Aorta (tissue), 5 donors: ENCODE results near the gene SPATA6L. TPM values are rescaled to one million over a fixed set of nuclear protein-coding genes. Genes with fewer than 3 reads are reported as not detected.

Source experiments
- ATAC-seq: fragments of 200-7000 bp; cut with Tn5 transposase; one replicate; pipeline ENCODE4 v1.9.1; 2022; ENCODE audit warnings: moderate library complexity; ENCODE audit not compliant: low FRiP score
- DNase-seq, 2 donors: peaks; one replicate each; pipeline ENCODE4 v3.0.0-alpha.2; 2020
- H3K27ac ChIP-seq, 2 donors: one replicate each; pipeline ENCODE4 v1.5.1; 2013; ENCODE audit warnings: low read length in 2 of 2, mild to moderate bottlenecking in 2 of 2, moderate library complexity in 2 of 2, control low read depth in 1 of 2, inconsistent platforms in 1 of 2, low read depth in 1 of 2
- H3K27me3 ChIP-seq, 2 donors: one replicate each; pipeline ENCODE4 v1.6.1; 2013; ENCODE audit warnings: control low read depth in 1 of 2, low read length in 1 of 2, mild to moderate bottlenecking in 1 of 2, moderate library complexity in 1 of 2; ENCODE audit not compliant: insufficient read depth in 2 of 2, control insufficient read depth in 1 of 2
- H3K36me3 ChIP-seq, 2 donors: one replicate each; pipeline ENCODE4 v1.6.1; 2013; ENCODE audit warnings: control low read depth in 1 of 2, low read length in 1 of 2, mild to moderate bottlenecking in 1 of 2; ENCODE audit not compliant: insufficient read depth in 2 of 2, control insufficient read depth in 1 of 2
- H3K4me1 ChIP-seq, 2 donors: one replicate each; pipeline ENCODE4 v1.6.1; 2013; ENCODE audit warnings: low read length in 2 of 2, control low read depth in 1 of 2, mild to moderate bottlenecking in 1 of 2, moderate library complexity in 1 of 2; ENCODE audit not compliant: insufficient read depth in 2 of 2, control insufficient read depth in 1 of 2
- H3K4me3 ChIP-seq, 2 donors: one replicate each; pipeline ENCODE4 v1.5.1; 2013; ENCODE audit warnings: low read length in 2 of 2, control low read depth in 1 of 2, mild to moderate bottlenecking in 1 of 2
- H3K9me3 ChIP-seq: one replicate; pipeline ENCODE4 v1.6.1; 2013; ENCODE audit warnings: mild to moderate bottlenecking, low read length; ENCODE audit not compliant: control insufficient read depth
- WGBS, 2 donors: extraction: QIAGEN DNeasy Blood & Tissue Kit; methylation state at CpG; one replicate each; pipeline ENCODE4 v1.1.7; 2013; 5-methylcytosine and 5-hydroxymethylcytosine counted together
- intact Hi-C, 2 donors: fragments of 100-400 bp; cut with DNase I; formaldehyde crosslinking; loops; one replicate each; pipeline versions ENCODE4 v1.14.2 to v1.15.0; 2022
- polyA plus RNA-seq, 2 donors: library from polyadenylated mRNA; stranded (reverse); fragments of 200-250 nt; gene quantifications; one replicate each; pipeline ENCODE4 v1.2.3, GENCODE V29; 2013
- total RNA-seq, 2 donors: library from RNA; stranded (reverse); fragmentation: NEBNext Ultra II Directional; extraction: Animal tissue kit (Norgen Biotek cat#: 25700); gene quantifications; one replicate each; pipeline ENCODE4 v1.2.1, GENCODE V29; 2021
- donor health status: healthy with polysubstance abuse.
- donor health status: Bipolar disorder and iron deficiency.
- donor health status: DM: no; HTN: no; CAD: no.
- donor health status: DM: no; HTN: no; CAD: no.
- donor health status: DM: yes; HTN: yes; CAD: no.

Gene SPATA6L
- total and polyA plus RNA-seq, 4 donors, result 1.0 to 6.7 (median 2.8) TPM

DNA sequence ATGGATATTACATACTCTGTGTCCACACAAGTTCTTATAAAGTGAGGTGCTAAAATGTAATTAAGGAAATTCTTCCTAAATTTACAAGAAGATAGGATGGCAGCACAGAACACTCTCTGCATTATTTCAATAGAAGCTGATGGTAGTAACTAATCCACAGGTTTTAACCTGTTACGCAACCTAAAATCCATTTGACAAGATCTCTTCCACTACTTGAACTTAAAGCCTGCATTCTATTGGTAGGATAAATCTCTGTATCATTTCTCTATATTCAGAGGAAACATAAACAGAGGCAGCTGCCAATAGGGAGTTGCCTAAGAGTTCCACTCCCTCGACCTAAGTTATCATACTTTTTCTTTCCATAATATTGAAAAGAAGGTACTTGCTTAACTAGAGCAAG, 34.7 kb upstream of the SPATA6L start:
- DNase-seq, result no peak
- Histone ChIP-seq H3K4me1 (no peaks in the 10 kb centered on the region), H3K4me3 (no peak overlapping the region), H3K36me3 (no peaks in the 10 kb centered on the region), H3K9me3 (no peaks in the 10 kb centered on the region), H3K27ac (no peak overlapping the region), H3K27me3 (no peaks in the 10 kb centered on the region)
- no peak for ATAC-seq
- intact Hi-C loops, result no loop called here
- WGBS, 2 donors, result 76 to 78% methylated on average over 2 of the region's 2 CpGs

DNA sequence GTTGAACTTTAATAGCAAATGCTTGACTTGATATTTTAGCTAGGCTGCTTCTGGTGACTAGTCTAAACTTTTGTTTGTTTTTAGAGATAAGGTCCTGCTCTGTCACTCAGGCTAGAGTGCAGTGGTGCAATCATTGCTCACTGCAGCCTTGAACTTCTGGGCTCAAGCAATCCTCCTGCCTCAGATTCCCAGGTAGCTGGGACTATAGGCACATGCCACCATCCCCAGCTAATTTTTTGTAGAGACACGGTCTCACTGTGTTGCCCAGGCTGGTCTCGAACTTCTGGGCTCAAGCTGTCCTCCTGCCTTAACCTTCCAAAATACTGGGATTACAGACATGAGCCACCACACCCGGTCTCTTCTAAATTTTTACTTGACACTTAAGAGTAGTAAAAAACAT, 33.8 kb upstream of the SPATA6L start:
- H3K27me3 ChIP-seq, result no peaks in the 10 kb centered on the region
- no peak for ATAC-seq
- H3K9me3 ChIP-seq, result no peaks in the 10 kb centered on the region
- DNase-seq, result no peak
- H3K27ac ChIP-seq, result no peak overlapping the region
- WGBS, 2 donors, result 71 to 75% methylated on average over 3 of the region's 3 CpGs
- intact Hi-C loops, result no loop called here
- no peak overlapping the region for H3K4me3 ChIP-seq
- H3K36me3 ChIP-seq, result no peaks in the 10 kb centered on the region
- no peaks in the 10 kb centered on the region for H3K4me1 ChIP-seq

DNA sequence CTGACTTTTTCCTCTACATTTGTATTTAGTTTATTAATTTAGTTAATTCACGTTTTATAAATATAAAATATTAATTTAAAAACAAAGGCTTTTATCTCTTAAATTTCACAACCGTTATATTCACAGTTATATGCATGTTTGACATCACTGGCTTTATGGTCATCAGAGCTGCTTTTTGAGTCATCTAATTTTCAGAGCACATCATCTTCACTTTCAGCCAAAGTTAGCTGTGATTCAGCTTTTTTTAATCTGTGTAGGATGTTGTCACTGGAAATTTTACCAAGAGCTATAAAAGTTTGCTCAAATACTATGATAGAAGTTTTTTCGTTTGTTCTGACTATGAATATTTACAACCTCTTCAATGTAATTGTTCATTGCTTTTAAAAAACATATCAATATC, 25.5 kb upstream of the SPATA6L start:
- H3K4me1 ChIP-seq, result peaks cover 2 to 5% of the 10 kb centered on the region in 2 donors
- DNase-seq, result no peak
- H3K4me3 ChIP-seq, result no peak overlapping the region
- WGBS, 2 donors, result 64 to 70% methylated on average over 3 of the region's 3 CpGs
- no peak for ATAC-seq
- peaks cover 0 to 2% of the 10 kb centered on the region in 2 donors for H3K36me3 ChIP-seq
- no peaks in the 10 kb centered on the region for H3K27me3 ChIP-seq
- no peaks in the 10 kb centered on the region for H3K9me3 ChIP-seq
- intact Hi-C loops, result no loop called here
- no peak overlapping the region for H3K27ac ChIP-seq

DNA sequence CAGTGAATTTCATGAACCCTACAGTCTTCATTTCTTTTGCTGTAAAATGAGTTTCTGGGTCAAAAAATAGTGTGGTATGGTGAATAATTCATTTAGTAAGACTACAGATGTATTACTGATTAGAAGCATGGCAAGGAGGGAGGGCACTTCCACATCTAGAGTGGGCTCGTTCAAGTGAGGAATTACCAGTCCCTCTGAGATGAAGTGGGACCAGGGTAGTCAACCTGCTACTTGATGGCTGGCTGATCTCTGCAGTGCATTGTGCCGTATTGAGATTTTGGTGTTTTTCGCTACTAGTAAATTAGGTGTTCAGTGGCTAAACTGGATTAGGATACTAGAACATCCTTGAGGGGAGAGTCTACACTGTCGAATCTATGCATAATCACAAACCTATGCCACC, 23.9 kb upstream of the SPATA6L start:
- peak overlapping the region in 1 of 2 donors; percentile 62 for H3K27ac ChIP-seq
- WGBS, 2 donors, result 87 to 90% methylated on average over 4 of the region's 4 CpGs

DNA sequence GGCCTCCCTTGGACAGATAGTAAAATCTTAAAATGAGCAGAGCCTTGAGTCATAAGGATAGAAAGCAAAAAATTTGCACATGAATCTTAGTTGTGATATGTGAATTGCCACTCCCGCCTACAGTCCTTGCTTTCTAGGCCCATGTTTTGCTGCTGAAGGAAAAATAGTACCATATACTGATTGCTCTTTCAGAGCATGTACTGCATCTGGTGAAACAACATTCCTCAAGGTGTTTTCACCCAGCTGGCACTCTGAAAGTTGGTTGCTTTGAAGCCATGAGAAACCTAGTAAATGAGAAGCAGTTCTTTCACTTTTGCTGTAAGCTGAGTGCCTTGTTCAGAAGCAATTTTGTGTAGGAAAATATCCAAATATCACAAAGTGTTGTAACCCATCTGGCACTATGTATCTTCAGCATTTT, 23.4 kb upstream of the SPATA6L start:
- no peak for DNase-seq
- intact Hi-C loops, result no loop called here
- no peaks in the 10 kb centered on the region for H3K9me3 ChIP-seq
- peak; percentile 33 for ATAC-seq
- H3K36me3 ChIP-seq, result peaks cover 0 to 7% of the 10 kb centered on the region in 2 donors
- no peaks in the 10 kb centered on the region for H3K27me3 ChIP-seq
- H3K4me1 ChIP-seq, result peaks cover 5 to 8% of the 10 kb centered on the region in 2 donors
- no peak overlapping the region for H3K27ac ChIP-seq
- no peak overlapping the region for H3K4me3 ChIP-seq
- 74 to 79% methylated on average over 1 of the region's 1 CpG for WGBS, 2 donors

More for the DNA sequence above, 23.9 kb upstream of the SPATA6L start:
- Histone ChIP-seq H3K36me3 (peaks cover 0 to 3% of the 10 kb centered on the region in 2 donors), H3K9me3 (no peaks in the 10 kb centered on the region), H3K27me3 (no peaks in the 10 kb centered on the region), H3K4me1 (peaks cover 5% of the 10 kb centered on the region in 2 donors), H3K4me3 (no peak overlapping the region)
- intact Hi-C loops, result no loop called here
- ATAC-seq, result no peak
- no peak for DNase-seq

DNA sequence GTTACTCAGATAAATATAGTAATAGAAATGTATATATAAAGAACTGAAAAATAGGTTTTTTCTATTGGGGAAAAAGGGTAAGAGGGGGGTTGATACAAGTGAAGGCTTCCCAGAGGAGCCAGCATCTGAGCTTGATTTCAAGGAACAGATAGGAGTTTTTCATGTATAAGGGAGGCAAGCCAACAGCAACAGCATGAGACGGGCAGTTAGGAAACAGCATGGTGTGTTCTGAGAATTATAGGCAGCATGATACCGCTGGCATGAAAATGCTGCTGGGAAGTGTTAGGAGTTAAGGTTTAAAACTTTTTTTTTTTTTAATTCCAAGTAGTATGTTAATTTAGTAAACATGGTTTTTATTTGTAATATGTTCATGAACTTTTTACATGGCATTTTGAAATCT, 22.7 kb upstream of the SPATA6L start:
- Histone ChIP-seq H3K4me1 (peaks cover 5 to 8% of the 10 kb centered on the region in 2 donors), H3K4me3 (no peak overlapping the region), H3K36me3 (peaks cover 0 to 6% of the 10 kb centered on the region in 2 donors), H3K9me3 (no peaks in the 10 kb centered on the region), H3K27ac (no peak overlapping the region), H3K27me3 (no peaks in the 10 kb centered on the region)
- no peak for ATAC-seq
- intact Hi-C loops, result no loop called here
- no peak for DNase-seq
- 0 to 3% methylated on average over 2 of the region's 2 CpGs for WGBS, 2 donors

DNA sequence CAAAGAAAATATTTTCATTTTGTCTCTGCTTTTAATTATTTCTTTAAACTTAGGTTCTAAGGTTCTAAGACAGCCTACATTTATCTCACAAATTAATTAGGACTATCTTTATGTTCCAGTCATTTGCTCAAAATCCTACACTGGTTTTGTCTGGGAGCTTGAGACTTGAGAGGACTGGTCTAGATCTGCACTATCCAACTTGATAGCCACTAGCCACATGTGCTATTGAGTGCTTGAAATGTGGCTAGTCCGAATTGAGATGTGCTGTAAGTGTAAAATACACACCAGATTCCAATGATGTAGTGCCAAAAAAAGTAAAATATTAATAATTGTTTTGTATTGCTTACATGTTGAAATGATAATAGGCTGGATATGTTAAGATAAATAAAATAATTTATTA, 20.3 kb upstream of the SPATA6L start:
- no peak overlapping the region for H3K4me3 ChIP-seq

DNA sequence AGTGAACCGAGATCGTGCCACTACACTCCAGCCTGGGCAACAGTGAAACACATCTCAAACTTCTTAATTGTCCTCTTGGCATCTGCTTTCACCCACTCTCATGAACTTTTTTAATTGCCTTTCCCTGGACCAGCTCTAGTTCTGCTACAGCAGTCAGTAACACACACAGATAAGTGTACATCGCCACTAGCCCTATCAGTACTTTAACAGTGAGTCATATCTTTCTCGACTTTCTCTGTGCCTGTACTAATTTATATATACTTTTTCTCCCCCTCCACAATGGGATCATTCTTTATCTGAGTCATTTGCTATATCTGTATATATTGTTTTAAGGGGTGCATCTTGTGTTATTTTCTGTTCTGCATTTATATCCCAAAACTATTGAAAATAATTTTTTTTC, 19.8 kb upstream of the SPATA6L start:
- no peak for ATAC-seq
- intact Hi-C loops, result no loop called here
- 54 to 58% methylated on average over 4 of the region's 4 CpGs for WGBS, 2 donors
- Histone ChIP-seq H3K27me3 (no peaks in the 10 kb centered on the region), H3K9me3 (no peaks in the 10 kb centered on the region), H3K36me3 (peaks cover 0 to 5% of the 10 kb centered on the region in 2 donors), H3K4me1 (peaks cover 5 to 8% of the 10 kb centered on the region in 2 donors), H3K27ac (peak overlapping the region in 1 of 2 donors; percentile 33), H3K4me3 (no peak overlapping the region)
- DNase-seq, result no peak

More for the DNA sequence above, 20.3 kb upstream of the SPATA6L start:
- no peaks in the 10 kb centered on the region for H3K27me3 ChIP-seq
- DNase-seq (no peak), ATAC-seq (no peak)
- H3K9me3 ChIP-seq, result no peaks in the 10 kb centered on the region
- peaks cover 5 to 8% of the 10 kb centered on the region in 2 donors for H3K4me1 ChIP-seq
- peak overlapping the region in 1 of 2 donors; percentile 19 for H3K27ac ChIP-seq
- H3K36me3 ChIP-seq, result peaks cover 0 to 5% of the 10 kb centered on the region in 2 donors
- WGBS, 2 donors, result 12 to 20% methylated on average over 1 of the region's 1 CpG
- intact Hi-C loops, result no loop called here

DNA sequence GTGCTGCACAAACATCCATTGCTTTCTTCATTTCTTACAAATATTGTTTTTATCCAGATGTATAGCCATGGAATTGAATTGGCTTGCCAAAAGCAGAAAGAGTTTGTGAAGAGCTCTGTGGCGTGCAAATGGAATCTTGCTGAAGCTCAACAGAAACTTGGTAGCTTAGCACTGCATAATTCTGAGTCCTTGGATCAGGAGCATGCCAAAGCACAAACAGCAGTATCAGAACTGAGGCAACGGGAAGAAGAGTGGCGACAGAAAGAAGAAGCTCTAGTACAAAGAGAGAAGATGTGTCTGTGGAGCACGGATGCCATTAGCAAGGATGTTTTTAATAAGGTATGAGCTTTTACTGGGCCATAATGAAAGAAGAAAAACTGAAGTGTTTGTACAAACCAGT, 18.5 kb upstream of the SPATA6L start:
- 80% methylated on average over 4 of the region's 4 CpGs for WGBS, 2 donors
- no peak for ATAC-seq
- Histone ChIP-seq H3K27ac (no peak overlapping the region), H3K4me3 (no peak overlapping the region), H3K27me3 (no peaks in the 10 kb centered on the region), H3K36me3 (peaks cover 0 to 5% of the 10 kb centered on the region in 2 donors), H3K4me1 (peaks cover 5 to 6% of the 10 kb centered on the region in 2 donors), H3K9me3 (no peaks in the 10 kb centered on the region)
- intact Hi-C loops, result no loop called here
- no peak for DNase-seq
